ENCODE measurements around the gene TTLL4.
"Not testable (repeated sequence)": the region's sequence is repeated elsewhere in the genome, so short reads cannot be mapped to it uniquely, and the experiment has no call there.

TTLL4 gene

DNA sequence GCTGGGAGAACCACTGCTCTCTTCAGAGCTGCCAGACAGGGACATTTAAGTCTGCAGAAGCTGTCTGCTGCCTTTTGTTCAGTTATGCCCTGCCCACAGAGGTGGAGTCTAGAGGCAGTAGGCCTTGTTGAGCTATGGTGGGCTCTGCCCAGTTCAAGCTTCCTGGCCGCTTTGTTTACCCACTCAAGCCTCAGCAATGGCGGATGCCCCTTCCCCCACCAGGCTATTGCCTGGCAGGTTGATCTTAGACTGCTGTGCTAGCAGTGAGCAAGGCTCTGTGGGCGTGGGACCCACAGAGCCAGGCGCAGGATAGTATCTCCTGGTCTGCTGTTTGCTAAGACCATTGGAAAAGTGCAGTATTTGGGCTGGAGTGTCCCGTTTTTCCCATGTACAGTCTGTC lies 62.1 kb downstream of the TTLL4 start:
- H3K27me3 ChIP-seq (ENCODE audit: control insufficient read depth in 1 of 2, insufficient read depth in 2 of 2, low read length in 2 of 2); H3K27ac ChIP-seq (ENCODE audit: low read length); H3K4me1 ChIP-seq (ENCODE audit: control insufficient read depth, insufficient read depth, low read length); H3K4me3 ChIP-seq (ENCODE audit: low read length in 2 of 2); H3K9ac ChIP-seq (ENCODE audit: low read length in 2 of 2); H3K9me3 ChIP-seq (ENCODE audit: control insufficient read depth in 2 of 2, low read length in 2 of 2); H3K36me3 ChIP-seq (ENCODE audit: control insufficient read depth in 2 of 2, insufficient read depth in 2 of 2, low read length in 2 of 2): not testable (repeated sequence)

GRCh38 chr2:218773881-218774280 lies 63.2 kb downstream of the TTLL4 start:
- H3K4me1 ChIP-seq (ENCODE audit: control insufficient read depth, insufficient read depth, low read length), result no peaks in the 10 kb centered on the region
- H3K27me3 ChIP-seq (ENCODE audit: control insufficient read depth in 1 of 2, insufficient read depth in 2 of 2, low read length in 2 of 2), result no peaks in the 10 kb centered on the region
- H3K36me3 ChIP-seq (ENCODE audit: control insufficient read depth in 2 of 2, insufficient read depth in 2 of 2, low read length in 2 of 2), result no peaks in the 10 kb centered on the region
- no peak overlapping the region for H3K4me3 ChIP-seq (ENCODE audit: low read length in 2 of 2)
- no peak overlapping the region for H3K9ac ChIP-seq (ENCODE audit: low read length in 2 of 2)
- no peaks in the 10 kb centered on the region for H3K9me3 ChIP-seq (ENCODE audit: control insufficient read depth in 2 of 2, low read length in 2 of 2)
- no peak overlapping the region for H3K27ac ChIP-seq (ENCODE audit: low read length)

DNA sequence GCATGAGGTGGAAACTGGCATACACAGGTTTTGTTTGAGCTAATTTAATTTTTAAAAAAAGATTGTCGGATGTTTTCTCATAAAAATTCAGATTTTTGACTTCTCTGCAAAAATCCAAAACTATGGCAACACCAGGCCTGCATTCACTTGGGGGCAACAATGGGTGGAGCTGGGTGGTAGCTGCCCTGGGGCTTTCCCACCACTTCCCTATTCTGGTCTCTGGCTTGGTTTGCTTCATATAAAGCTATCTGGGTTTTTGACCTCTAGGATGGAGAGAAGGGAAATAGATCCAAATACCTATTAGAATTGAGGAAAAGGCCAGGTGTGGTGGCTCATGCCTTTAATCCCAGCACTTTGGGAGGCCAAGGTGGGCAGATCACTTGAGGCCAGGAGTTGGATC lies 65.9 kb downstream of the TTLL4 start:
- Histone ChIP-seq H3K27ac (ENCODE audit: low read length) (no peak overlapping the region), H3K4me3 (ENCODE audit: low read length in 2 of 2) (no peak overlapping the region), H3K27me3 (ENCODE audit: control insufficient read depth in 1 of 2, insufficient read depth in 2 of 2, low read length in 2 of 2) (peaks cover 0 to 2% of the 10 kb centered on the region in 2 donors), H3K4me1 (ENCODE audit: control insufficient read depth, insufficient read depth, low read length) (no peaks in the 10 kb centered on the region), H3K9ac (ENCODE audit: low read length in 2 of 2) (no peak overlapping the region), H3K36me3 (ENCODE audit: control insufficient read depth in 2 of 2, insufficient read depth in 2 of 2, low read length in 2 of 2) (no peaks in the 10 kb centered on the region), H3K9me3 (ENCODE audit: control insufficient read depth in 2 of 2, low read length in 2 of 2) (no peaks in the 10 kb centered on the region)

DNA sequence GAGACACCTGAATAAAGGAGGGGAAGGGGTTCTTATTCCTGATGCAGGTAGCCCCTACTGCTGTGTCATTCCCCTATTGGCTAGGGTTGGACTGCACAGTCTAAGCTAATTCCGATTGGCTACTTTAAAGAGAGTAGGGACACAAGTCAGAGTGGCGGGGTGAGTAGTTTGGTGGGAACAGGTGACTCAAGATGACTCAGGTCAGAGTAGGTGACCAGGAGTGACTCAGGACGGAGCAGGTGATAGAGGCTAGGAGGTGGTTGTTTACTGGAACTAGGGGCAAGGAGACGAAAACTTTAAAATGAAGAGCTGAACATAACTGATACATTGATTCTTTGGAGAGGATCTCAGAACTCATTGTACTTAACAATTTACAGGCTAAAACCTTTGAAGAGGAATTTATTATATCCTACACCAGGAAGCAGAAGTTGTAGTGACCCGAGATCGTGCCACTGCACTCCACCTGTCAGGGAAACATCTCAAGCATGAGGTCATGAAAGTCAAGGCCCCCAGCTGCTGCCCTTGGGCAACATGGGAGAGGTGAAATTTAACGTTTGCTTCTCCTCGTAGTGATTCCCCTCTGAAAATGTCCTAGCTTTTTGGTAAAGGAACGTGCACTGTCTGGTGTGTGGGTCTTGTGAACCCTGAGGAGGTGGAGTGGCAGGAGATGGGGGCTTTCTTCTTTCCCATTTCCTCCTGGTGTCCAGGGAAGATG lies 66.8 kb downstream of the TTLL4 start:
- H3K36me3 ChIP-seq (ENCODE audit: control insufficient read depth in 2 of 2, insufficient read depth in 2 of 2, low read length in 2 of 2), result no peaks in the 10 kb centered on the region
- H3K4me3 ChIP-seq (ENCODE audit: low read length in 2 of 2), result no peak overlapping the region
- H3K9ac ChIP-seq (ENCODE audit: low read length in 2 of 2), result no peak overlapping the region
- H3K9me3 ChIP-seq (ENCODE audit: control insufficient read depth in 2 of 2, low read length in 2 of 2), result no peaks in the 10 kb centered on the region
- no peaks in the 10 kb centered on the region for H3K4me1 ChIP-seq (ENCODE audit: control insufficient read depth, insufficient read depth, low read length)
- H3K27ac ChIP-seq (ENCODE audit: low read length), result no peak overlapping the region
- H3K27me3 ChIP-seq (ENCODE audit: control insufficient read depth in 1 of 2, insufficient read depth in 2 of 2, low read length in 2 of 2), result peaks cover 5 to 8% of the 10 kb centered on the region in 2 donors

GRCh38 chr2:218780046-218780445 lies 69.4 kb downstream of the TTLL4 start:
- no peaks in the 10 kb centered on the region for H3K36me3 ChIP-seq (ENCODE audit: control insufficient read depth in 2 of 2, insufficient read depth in 2 of 2, low read length in 2 of 2)
- no peak overlapping the region for H3K27ac ChIP-seq (ENCODE audit: low read length)
- peaks cover 8 to 9% of the 10 kb centered on the region in 2 donors for H3K27me3 ChIP-seq (ENCODE audit: control insufficient read depth in 1 of 2, insufficient read depth in 2 of 2, low read length in 2 of 2)
- no peaks in the 10 kb centered on the region for H3K4me1 ChIP-seq (ENCODE audit: control insufficient read depth, insufficient read depth, low read length)
- no peak overlapping the region for H3K9ac ChIP-seq (ENCODE audit: low read length in 2 of 2)
- H3K4me3 ChIP-seq (ENCODE audit: low read length in 2 of 2), result no peak overlapping the region
- no peaks in the 10 kb centered on the region for H3K9me3 ChIP-seq (ENCODE audit: control insufficient read depth in 2 of 2, low read length in 2 of 2)

GRCh38 chr2:218780851-218781690 lies 70.4 kb downstream of the TTLL4 start:
- Histone ChIP-seq H3K4me1 (ENCODE audit: control insufficient read depth, insufficient read depth, low read length) (no peaks in the 10 kb centered on the region), H3K27me3 (ENCODE audit: control insufficient read depth in 1 of 2, insufficient read depth in 2 of 2, low read length in 2 of 2) (peaks cover 8 to 9% of the 10 kb centered on the region in 2 donors), H3K36me3 (ENCODE audit: control insufficient read depth in 2 of 2, insufficient read depth in 2 of 2, low read length in 2 of 2) (no peaks in the 10 kb centered on the region), H3K4me3 (ENCODE audit: low read length in 2 of 2) (peak overlapping the region; percentile 64 to 77), H3K27ac (ENCODE audit: low read length) (peak overlapping the region; percentile 41), H3K9me3 (ENCODE audit: control insufficient read depth in 2 of 2, low read length in 2 of 2) (no peaks in the 10 kb centered on the region), H3K9ac (ENCODE audit: low read length in 2 of 2) (peak overlapping the region; percentile 51 to 60)

GRCh38 chr2:218781691-218782527 lies 71.3 kb downstream of the TTLL4 start, which contains the start of gene CYP27A1:
Gene CYP27A1, plus strand, starts transcription at chr2:218782147. Its CDS starts 36 bp downstream, at chr2:218782183.
- Histone ChIP-seq H3K9me3 (ENCODE audit: control insufficient read depth in 2 of 2, low read length in 2 of 2) (no peaks in the 10 kb centered on the region), H3K4me3 (ENCODE audit: low read length in 2 of 2) (peak within 1 kb of the TSS; percentile 64 to 77), H3K9ac (ENCODE audit: low read length in 2 of 2) (peak within 1 kb of the TSS; percentile 58 to 60), H3K27ac (ENCODE audit: low read length) (peak within 1 kb of the TSS; percentile 41), H3K4me1 (ENCODE audit: control insufficient read depth, insufficient read depth, low read length) (no peaks in the 10 kb centered on the region), H3K36me3 (ENCODE audit: control insufficient read depth in 2 of 2, insufficient read depth in 2 of 2, low read length in 2 of 2) (no peaks in the 10 kb centered on the region), H3K27me3 (ENCODE audit: control insufficient read depth in 1 of 2, insufficient read depth in 2 of 2, low read length in 2 of 2) (peaks cover 8 to 9% of the 10 kb centered on the region in 2 donors)

- H3K4me3 ChIP-seq (ENCODE audit: low read length in 2 of 2), result peak overlapping the region; percentile 64 to 77
- H3K27ac ChIP-seq (ENCODE audit: low read length), result peak overlapping the region; percentile 41
- no peaks in the 10 kb centered on the region for H3K36me3 ChIP-seq (ENCODE audit: control insufficient read depth in 2 of 2, insufficient read depth in 2 of 2, low read length in 2 of 2)
- no peaks in the 10 kb centered on the region for H3K4me1 ChIP-seq (ENCODE audit: control insufficient read depth, insufficient read depth, low read length)
- peak overlapping the region; percentile 58 to 60 for H3K9ac ChIP-seq (ENCODE audit: low read length in 2 of 2)
- H3K9me3 ChIP-seq (ENCODE audit: control insufficient read depth in 2 of 2, low read length in 2 of 2), result no peaks in the 10 kb centered on the region
- peaks cover 8 to 9% of the 10 kb centered on the region in 2 donors for H3K27me3 ChIP-seq (ENCODE audit: control insufficient read depth in 1 of 2, insufficient read depth in 2 of 2, low read length in 2 of 2)
These were observed 71.9 kb downstream of the TTLL4 start for GRCh38 chr2:218782528-218782844.

DNA sequence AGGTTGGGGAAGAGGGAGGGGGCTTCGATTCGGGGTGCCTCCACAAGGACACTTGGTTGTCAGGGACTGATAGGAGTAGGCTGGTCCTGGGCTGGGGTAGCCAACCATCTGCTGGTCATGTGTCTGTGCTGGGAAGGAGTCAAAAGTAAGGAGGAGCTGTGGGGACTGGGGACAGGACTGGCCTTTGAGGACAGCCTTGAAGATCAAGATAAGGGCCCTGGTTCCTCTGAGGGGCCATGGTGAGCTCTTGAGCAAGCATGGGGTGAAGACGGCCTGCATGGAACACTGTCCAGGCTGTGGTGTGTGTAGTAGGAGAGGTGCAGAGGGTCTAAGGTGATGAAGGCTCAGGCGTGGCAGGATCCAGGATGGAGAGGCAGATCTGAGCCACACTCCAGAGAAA lies 73.1 kb downstream of the TTLL4 start:
- no peak overlapping the region for H3K27ac ChIP-seq (ENCODE audit: low read length)
- H3K4me1 ChIP-seq (ENCODE audit: control insufficient read depth, insufficient read depth, low read length), result no peaks in the 10 kb centered on the region
- H3K36me3 ChIP-seq (ENCODE audit: control insufficient read depth in 2 of 2, insufficient read depth in 2 of 2, low read length in 2 of 2), result peaks cover 0 to 3% of the 10 kb centered on the region in 2 donors
- no peaks in the 10 kb centered on the region for H3K9me3 ChIP-seq (ENCODE audit: control insufficient read depth in 2 of 2, low read length in 2 of 2)
- no peak overlapping the region for H3K9ac ChIP-seq (ENCODE audit: low read length in 2 of 2)
- peak overlapping the region in 1 of 2 donors; percentile 77 for H3K4me3 ChIP-seq (ENCODE audit: low read length in 2 of 2)
- peaks cover 8 to 9% of the 10 kb centered on the region in 2 donors for H3K27me3 ChIP-seq (ENCODE audit: control insufficient read depth in 1 of 2, insufficient read depth in 2 of 2, low read length in 2 of 2)

DNA sequence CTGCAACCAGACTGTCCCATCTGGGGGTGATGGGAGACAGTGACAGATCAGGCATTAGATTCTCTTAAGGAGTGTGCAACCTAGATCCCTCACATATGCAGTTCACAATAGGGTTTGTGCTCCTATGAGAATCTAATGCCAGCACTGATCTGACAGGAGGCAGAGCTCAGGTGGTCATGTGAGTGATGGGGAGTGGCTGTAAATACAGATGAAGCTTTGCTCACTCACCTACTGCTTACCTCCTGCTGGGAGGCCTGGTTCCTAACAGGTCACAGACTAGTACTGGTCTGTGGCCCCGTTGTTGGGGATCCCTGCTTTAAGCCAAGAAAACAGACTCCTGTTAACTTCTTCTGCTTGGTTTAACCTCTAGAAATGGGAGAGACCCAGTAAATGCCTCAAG lies 74.5 kb downstream of the TTLL4 start:
- no peaks in the 10 kb centered on the region for H3K4me1 ChIP-seq (ENCODE audit: control insufficient read depth, insufficient read depth, low read length)
- H3K27ac ChIP-seq (ENCODE audit: low read length), result no peak overlapping the region
- no peaks in the 10 kb centered on the region for H3K9me3 ChIP-seq (ENCODE audit: control insufficient read depth in 2 of 2, low read length in 2 of 2)
- H3K36me3 ChIP-seq (ENCODE audit: control insufficient read depth in 2 of 2, insufficient read depth in 2 of 2, low read length in 2 of 2), result peaks cover 0 to 3% of the 10 kb centered on the region in 2 donors
- no peak overlapping the region for H3K9ac ChIP-seq (ENCODE audit: low read length in 2 of 2)
- H3K4me3 ChIP-seq (ENCODE audit: low read length in 2 of 2), result no peak overlapping the region
- peaks cover 8 to 9% of the 10 kb centered on the region in 2 donors for H3K27me3 ChIP-seq (ENCODE audit: control insufficient read depth in 1 of 2, insufficient read depth in 2 of 2, low read length in 2 of 2)

Data from stomach smooth muscle (tissue), 2 donors.